Skeletal muscle satellite cell (primary cell): ENCODE results near the gene TPM1.

Experiments
- H3K27me3 ChIP-seq: 2 replicates; pipeline ENCODE4 v1.7.0; 2013; ENCODE audit warnings: low read length; ENCODE audit not compliant: control insufficient read depth, insufficient read depth
- H3K36me3 ChIP-seq: 2 replicates; pipeline ENCODE4 v1.7.0; 2013; ENCODE audit warnings: mild to moderate bottlenecking, control low read depth, low read length; ENCODE audit not compliant: insufficient read depth
- H3K4me1 ChIP-seq: 2 replicates; pipeline ENCODE4 v1.7.0; 2013; ENCODE audit warnings: low read length; ENCODE audit not compliant: control insufficient read depth, insufficient read depth
- H3K4me2 ChIP-seq: 2 replicates; pipeline ENCODE4 v1.7.0; 2013; ENCODE audit warnings: mild to moderate bottlenecking, low read length
- H3K4me3 ChIP-seq: 2 replicates; pipeline ENCODE4 v1.7.0; 2013; ENCODE audit warnings: low read length
- H3K9ac ChIP-seq: 2 replicates; pipeline ENCODE4 v1.7.0; 2013; ENCODE audit warnings: mild to moderate bottlenecking, low read depth, low read length, moderate library complexity
- H3K9me3 ChIP-seq: replicated peaks from 2 replicates; pipeline ENCODE4 v1.7.0; 2013; ENCODE audit warnings: mild to moderate bottlenecking, control low read depth, low read length

TPM1 gene

DNA sequence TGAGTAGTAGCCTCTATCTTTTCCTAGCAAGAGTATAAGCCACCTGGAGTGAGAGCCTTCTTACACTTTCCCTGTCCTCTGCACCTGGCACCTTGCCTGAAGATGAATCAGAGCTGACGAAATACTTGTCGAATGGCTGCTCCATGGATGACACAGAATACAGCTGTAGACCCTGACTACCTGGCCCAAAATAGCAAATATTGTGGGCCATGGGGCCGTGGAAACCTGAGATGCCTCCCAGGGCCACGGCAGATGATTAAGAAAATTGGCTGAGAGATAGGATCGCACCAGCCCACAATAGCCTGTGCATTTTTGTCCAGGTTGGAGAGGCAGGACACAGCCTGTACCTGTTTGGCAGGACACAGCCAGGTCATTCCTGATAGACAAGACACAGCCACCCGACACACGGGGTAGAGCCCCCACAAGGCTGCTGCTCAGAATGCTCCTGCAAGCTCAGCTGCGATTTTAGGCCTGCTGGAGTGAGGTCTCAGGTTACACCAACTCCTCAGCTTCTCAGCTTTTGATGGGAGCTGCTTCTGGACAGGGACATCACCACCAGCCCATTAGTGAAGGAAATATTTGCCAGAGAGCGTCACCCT lies 22.9 kb upstream of the TPM1 start:
- Histone ChIP-seq H3K36me3 (no peaks in the 10 kb centered on the region), H3K4me1 (peaks cover 60% of the 10 kb centered on the region), H3K4me3 (no peak overlapping the region), H3K9me3 (no peaks in the 10 kb centered on the region), H3K27me3 (no peaks in the 10 kb centered on the region), H3K9ac (no peak overlapping the region), H3K4me2 (no peak overlapping the region)

DNA sequence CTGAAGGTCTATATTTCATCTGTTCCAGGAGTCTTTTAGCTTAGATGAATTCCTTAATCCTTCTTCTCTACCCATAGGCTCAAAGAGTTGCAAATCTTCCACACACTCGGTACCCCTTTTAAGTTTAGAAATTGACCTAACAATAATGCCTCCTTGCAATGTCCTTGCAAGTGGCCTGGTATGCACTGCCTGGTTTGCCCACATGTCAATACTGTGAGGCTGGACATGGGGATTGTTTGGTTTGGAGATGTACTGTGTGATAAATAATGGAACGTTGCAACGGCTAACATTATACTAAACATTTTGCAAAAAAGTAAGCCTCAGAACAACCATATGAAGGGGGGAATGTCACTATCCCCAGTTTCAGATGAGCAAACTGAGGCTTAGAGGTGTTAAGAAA lies 22.4 kb upstream of the TPM1 start:
- no peaks in the 10 kb centered on the region for H3K36me3 ChIP-seq
- peaks cover 55% of the 10 kb centered on the region for H3K4me1 ChIP-seq
- no peak overlapping the region for H3K9ac ChIP-seq
- H3K27me3 ChIP-seq, result no peaks in the 10 kb centered on the region
- no peak overlapping the region for H3K4me2 ChIP-seq
- no peak overlapping the region for H3K4me3 ChIP-seq
- H3K9me3 ChIP-seq, result no peaks in the 10 kb centered on the region

DNA sequence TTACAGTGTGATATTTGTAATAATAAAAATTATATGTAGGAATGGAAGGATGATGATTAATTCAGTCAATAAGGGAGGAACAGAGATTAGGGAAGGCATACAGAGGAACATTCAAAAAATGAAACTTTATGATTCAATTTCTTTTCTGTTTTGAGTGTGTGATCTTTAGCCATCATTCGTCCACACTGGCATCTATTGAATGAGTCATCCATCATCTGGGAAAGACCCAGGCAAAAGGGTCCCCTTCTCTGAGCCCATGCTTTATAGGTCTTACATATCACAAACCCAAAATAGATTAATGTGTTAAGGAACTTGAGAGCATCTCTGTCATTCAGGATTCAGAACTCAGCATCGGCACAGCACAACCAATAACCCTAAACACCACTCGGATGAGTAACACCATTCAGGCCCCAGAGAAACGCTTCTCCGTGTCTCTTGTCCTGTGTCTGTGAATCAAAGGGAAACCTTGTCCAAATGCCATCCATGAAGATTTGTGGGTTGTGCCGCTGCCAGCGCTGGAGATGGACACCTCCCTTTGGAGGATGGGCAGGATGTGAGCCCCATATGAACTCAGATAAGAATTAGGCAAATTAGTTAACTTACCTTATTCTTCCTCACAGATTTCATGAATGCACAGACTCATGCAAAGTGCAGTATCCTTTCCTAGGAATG lies 21.7 kb upstream of the TPM1 start:
- Histone ChIP-seq H3K9ac (no peak overlapping the region), H3K36me3 (no peaks in the 10 kb centered on the region), H3K4me1 (peaks cover 48% of the 10 kb centered on the region), H3K4me2 (no peak overlapping the region), H3K9me3 (no peaks in the 10 kb centered on the region), H3K27me3 (no peaks in the 10 kb centered on the region), H3K4me3 (no peak overlapping the region)

DNA sequence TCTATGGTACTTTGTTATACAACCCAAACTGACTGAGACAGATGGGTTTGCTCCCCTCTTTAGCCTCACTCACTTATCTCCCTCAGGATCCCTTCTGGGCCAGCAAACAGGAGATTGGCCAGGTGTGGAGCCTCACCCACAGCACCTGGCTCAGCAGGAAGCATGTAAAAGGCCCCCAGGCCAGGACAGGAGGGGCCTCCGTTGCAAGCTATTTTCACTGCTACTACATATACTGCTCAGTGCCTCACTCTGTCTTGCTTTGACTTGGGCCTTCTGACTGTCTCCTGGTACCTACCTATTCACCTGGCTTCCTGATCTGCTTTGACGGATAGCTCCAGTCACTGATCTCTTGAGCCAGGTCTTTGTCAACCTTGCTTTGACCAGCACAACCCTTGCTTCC lies 20.4 kb upstream of the TPM1 start:
- H3K4me3 ChIP-seq, result no peak overlapping the region
- no peak overlapping the region for H3K9ac ChIP-seq
- no peaks in the 10 kb centered on the region for H3K9me3 ChIP-seq
- H3K27me3 ChIP-seq, result no peaks in the 10 kb centered on the region
- H3K36me3 ChIP-seq, result no peaks in the 10 kb centered on the region
- peaks cover 40% of the 10 kb centered on the region for H3K4me1 ChIP-seq
- no peak overlapping the region for H3K4me2 ChIP-seq

DNA sequence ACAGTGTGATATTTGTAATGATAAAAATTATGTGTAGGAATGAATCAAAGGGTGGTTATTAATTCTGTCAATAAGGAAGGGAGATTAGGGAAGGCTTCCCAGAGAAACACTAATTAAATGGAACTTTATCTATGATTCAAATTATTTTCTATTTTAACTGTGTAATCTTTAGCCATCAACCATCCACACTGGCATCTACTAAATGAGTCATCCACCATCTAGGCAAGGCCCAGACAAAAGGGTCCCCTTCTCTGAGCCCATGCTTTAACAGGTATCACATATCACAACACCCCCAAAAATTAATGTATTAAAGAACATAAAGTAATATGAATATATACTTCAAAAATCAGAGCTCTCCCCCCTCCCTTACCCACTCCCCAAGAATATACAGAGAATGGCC lies 19.9 kb upstream of the TPM1 start:
- Histone ChIP-seq H3K9me3 (no peaks in the 10 kb centered on the region), H3K4me3 (no peak overlapping the region), H3K4me2 (no peak overlapping the region), H3K27me3 (no peaks in the 10 kb centered on the region), H3K36me3 (no peaks in the 10 kb centered on the region), H3K9ac (no peak overlapping the region), H3K4me1 (peaks cover 40% of the 10 kb centered on the region)

DNA sequence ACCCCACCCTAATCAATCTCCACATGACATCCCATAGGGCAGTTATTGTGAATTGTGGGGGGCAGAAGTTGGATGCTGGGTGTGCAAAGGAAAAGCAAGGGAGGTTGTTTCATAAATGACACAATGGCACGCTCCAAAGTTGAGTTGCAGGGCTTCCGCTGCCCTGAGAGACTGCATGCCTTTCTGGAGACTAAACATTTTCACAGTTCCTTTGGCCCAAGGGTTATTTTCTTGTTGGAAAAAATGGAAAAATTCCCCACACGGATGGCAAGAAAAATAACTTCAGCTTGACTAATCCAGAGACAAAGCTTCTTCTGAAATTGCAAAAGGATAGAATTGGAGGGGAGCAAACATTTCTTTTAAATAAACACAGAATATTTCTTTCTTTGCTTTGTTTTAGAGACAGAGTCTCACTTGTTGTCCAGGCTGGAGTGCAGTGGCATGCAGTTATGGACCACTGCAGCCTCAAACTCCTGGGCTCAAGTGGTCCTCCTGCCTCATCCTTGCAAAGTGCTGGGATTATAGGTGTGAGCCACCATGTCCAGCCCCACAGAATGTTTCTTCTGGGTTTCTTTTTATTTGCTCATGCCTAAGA lies 19.1 kb upstream of the TPM1 start:
- Histone ChIP-seq H3K36me3 (no peaks in the 10 kb centered on the region), H3K4me1 (peaks cover 37% of the 10 kb centered on the region), H3K4me3 (no peak overlapping the region), H3K9ac (no peak overlapping the region), H3K9me3 (no peaks in the 10 kb centered on the region), H3K4me2 (peak overlapping the region; percentile 22), H3K27me3 (no peaks in the 10 kb centered on the region)

DNA sequence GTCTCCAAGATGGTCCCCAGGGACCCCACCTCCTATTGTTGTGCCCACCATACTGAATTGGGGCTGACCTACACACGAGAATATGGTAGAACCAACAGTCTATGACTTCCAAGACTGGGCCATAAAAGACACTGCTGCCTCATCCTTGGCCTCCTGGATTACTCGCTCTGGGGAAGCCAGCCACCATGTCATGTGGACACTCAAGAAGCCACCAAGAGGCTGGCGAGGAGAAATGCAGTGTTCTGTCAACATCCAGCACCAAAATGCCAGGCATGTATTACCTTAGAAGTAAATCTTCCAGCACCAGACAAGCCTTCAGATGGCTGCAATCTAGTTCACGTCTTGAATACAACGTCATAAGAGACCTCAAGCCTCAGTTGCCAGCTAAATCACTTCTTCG lies 17.1 kb upstream of the TPM1 start:
- Histone ChIP-seq H3K4me3 (no peak overlapping the region), H3K36me3 (no peaks in the 10 kb centered on the region), H3K9ac (no peak overlapping the region), H3K4me2 (no peak overlapping the region), H3K9me3 (no peaks in the 10 kb centered on the region), H3K4me1 (peaks cover 23% of the 10 kb centered on the region), H3K27me3 (no peaks in the 10 kb centered on the region)

DNA sequence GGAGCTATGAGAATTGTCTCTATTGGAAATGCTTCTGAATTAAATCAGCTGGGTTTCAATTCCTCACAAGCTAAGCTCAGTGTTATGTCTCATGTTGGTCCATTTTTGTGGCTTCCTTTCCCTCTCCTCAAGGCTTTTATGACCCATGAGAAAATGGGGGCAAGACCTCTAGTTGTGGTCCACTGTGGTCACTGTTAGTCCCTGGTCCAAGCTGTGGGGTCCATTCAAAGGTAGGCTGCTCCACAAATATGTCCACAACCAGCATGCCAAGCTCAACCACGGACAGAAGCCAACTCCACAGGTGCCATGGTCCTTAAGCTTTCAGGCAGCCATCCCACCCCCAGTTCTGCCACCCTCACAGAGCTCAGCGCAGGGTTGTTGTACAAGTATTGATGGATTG lies 14.9 kb upstream of the TPM1 start:
- H3K4me2 ChIP-seq, result no peak overlapping the region
- no peaks in the 10 kb centered on the region for H3K27me3 ChIP-seq
- H3K9me3 ChIP-seq, result no peaks in the 10 kb centered on the region
- no peaks in the 10 kb centered on the region for H3K36me3 ChIP-seq
- H3K9ac ChIP-seq, result no peak overlapping the region
- H3K4me3 ChIP-seq, result no peak overlapping the region
- peaks cover 19% of the 10 kb centered on the region for H3K4me1 ChIP-seq

GRCh38 chr15:63028442-63029110 lies 14.0 kb upstream of the TPM1 start:
- Histone ChIP-seq H3K27me3 (no peaks in the 10 kb centered on the region), H3K4me3 (no peak overlapping the region), H3K4me2 (no peak overlapping the region), H3K36me3 (no peaks in the 10 kb centered on the region), H3K9ac (no peak overlapping the region), H3K9me3 (no peaks in the 10 kb centered on the region), H3K4me1 (peaks cover 11% of the 10 kb centered on the region)

GRCh38 chr15:63029676-63030075 lies 12.9 kb upstream of the TPM1 start:
- H3K27me3 ChIP-seq, result no peaks in the 10 kb centered on the region
- no peaks in the 10 kb centered on the region for H3K36me3 ChIP-seq

GRCh38 chr15:63030101-63030551 lies 12.4 kb upstream of the TPM1 start:
- no peaks in the 10 kb centered on the region for H3K9me3 ChIP-seq
- H3K4me2 ChIP-seq, result peak overlapping the region; percentile 24
- H3K4me3 ChIP-seq, result no peak overlapping the region
- no peaks in the 10 kb centered on the region for H3K36me3 ChIP-seq
- H3K27me3 ChIP-seq, result no peaks in the 10 kb centered on the region
- no peak overlapping the region for H3K9ac ChIP-seq
- peaks cover 6% of the 10 kb centered on the region for H3K4me1 ChIP-seq

More at GRCh38 chr15:63029676-63030075, 12.9 kb upstream of the TPM1 start:
- no peak overlapping the region for H3K4me3 ChIP-seq
- H3K4me2 ChIP-seq, result peak overlapping the region; percentile 24
- H3K4me1 ChIP-seq, result peaks cover 6% of the 10 kb centered on the region
- H3K9ac ChIP-seq, result no peak overlapping the region
- no peaks in the 10 kb centered on the region for H3K9me3 ChIP-seq
